Lower lobe of right lung (tissue), 2 donors: Measurements from ENCODE around the gene SRL. TPM values are rescaled to one million over a fixed set of nuclear protein-coding genes. Genes with fewer than 3 reads are reported as not detected.

ENCODE experiments used
- ATAC-seq, 2 donors: fragments of 200-7000 bp; cut with Tn5 transposase; one replicate each; pipeline ENCODE4 v1.9.1; 2020 to 2022; ENCODE audit warnings: mild to moderate bottlenecking in 2 of 2, moderate library complexity in 2 of 2
- DNase-seq: peaks from one replicate; pipeline ENCODE4 v3.0.0-alpha.2; 2020
- H3K27ac ChIP-seq: fragments of 200-600 bp; one replicate; pipeline ENCODE4 v1.8.0; 2022
- H3K27me3 ChIP-seq: fragments of 200-600 bp; one replicate; pipeline ENCODE4 v1.8.0; 2022; ENCODE audit warnings: low read depth
- H3K36me3 ChIP-seq: fragments of 200-600 bp; one replicate; pipeline ENCODE4 v1.8.0; 2022; ENCODE audit warnings: mild to moderate bottlenecking
- H3K4me1 ChIP-seq: fragments of 200-600 bp; one replicate; pipeline ENCODE4 v1.8.0; 2022
- H3K4me3 ChIP-seq: fragments of 200-600 bp; one replicate; pipeline ENCODE4 v1.8.0; 2022; ENCODE audit warnings: mild to moderate bottlenecking
- H3K9me3 ChIP-seq: fragments of 200-600 bp; one replicate; pipeline ENCODE4 v1.8.0; 2022
- CTCF ChIP-seq: fragments of 200-600 bp; IDR thresholded peaks from one replicate; pipeline ENCODE4 v1.8.0; 2022; ENCODE audit warnings: antibody characterized with exemption, mild to moderate bottlenecking
- intact Hi-C: fragments of 100-400 bp; cut with DNase I; formaldehyde crosslinking; loops from one replicate; pipeline ENCODE4 v1.11.0; 2022
- total RNA-seq: library from RNA; stranded (reverse); fragmentation: NEBNext Ultra II Directional; extraction: Animal tissue kit (Norgen Biotek cat#: 25700); gene quantifications from one replicate; pipeline ENCODE4 v1.2.1, GENCODE V29; 2021
- donor health status: DM: no; HTN: yes; CAD: no; lungs with severe emphysema.

Gene SRL
- total RNA-seq, 1 donor from 2014 or later = 1.4 TPM

- no peaks in the 10 kb centered on the region for H3K36me3 ChIP-seq
- TF ChIP-seq CTCF = no peak
- DNase-seq = no peak
- intact Hi-C loops = no loop called here
- no peak overlapping the region for H3K27ac ChIP-seq
- peaks cover 7% of the 10 kb centered on the region for H3K4me1 ChIP-seq
- H3K27me3 ChIP-seq = no peaks in the 10 kb centered on the region
- H3K9me3 ChIP-seq = no peaks in the 10 kb centered on the region
- H3K4me3 ChIP-seq = no peak overlapping the region
- ATAC-seq = no peak
Observed at GRCh38 chr16:4198816-4199215, 43.1 kb downstream of the SRL start.

GRCh38 chr16:4194661-4195060, 47.2 kb downstream of the SRL start:
- Histone ChIP-seq H3K27me3 (no peaks in the 10 kb centered on the region), H3K36me3 (no peaks in the 10 kb centered on the region), H3K9me3 (no peaks in the 10 kb centered on the region), H3K4me1 (no peaks in the 10 kb centered on the region), H3K27ac (no peak overlapping the region), H3K4me3 (no peak overlapping the region)
- TF ChIP-seq CTCF = no peak
- intact Hi-C loops = no loop called here
- no peak for DNase-seq
- peak; percentile 71 to 77 for ATAC-seq

GRCh38 chr16:4193920-4194319, 48.0 kb downstream of the SRL start:
- no peak for TF ChIP-seq CTCF
- H3K27ac ChIP-seq = no peak overlapping the region
- intact Hi-C loops = no loop called here

GRCh38 chr16:4192206-4192605, 49.7 kb downstream of the SRL start:
- intact Hi-C loops = no loop called here
- Histone ChIP-seq H3K27me3 (no peaks in the 10 kb centered on the region), H3K9me3 (no peaks in the 10 kb centered on the region), H3K4me1 (no peaks in the 10 kb centered on the region), H3K4me3 (no peak overlapping the region), H3K36me3 (no peaks in the 10 kb centered on the region), H3K27ac (no peak overlapping the region)
- ATAC-seq (no peak), DNase-seq (no peak)
- no peak for TF ChIP-seq CTCF

More at GRCh38 chr16:4193920-4194319, 48.0 kb downstream of the SRL start:
- Histone ChIP-seq H3K4me3 (no peak overlapping the region), H3K4me1 (no peaks in the 10 kb centered on the region), H3K36me3 (no peaks in the 10 kb centered on the region), H3K9me3 (no peaks in the 10 kb centered on the region), H3K27me3 (no peaks in the 10 kb centered on the region)
- no peak for ATAC-seq
- DNase-seq = no peak

- H3K4me3 ChIP-seq = no peak overlapping the region
- no peak for TF ChIP-seq CTCF
- ATAC-seq = no peak
- H3K4me1 ChIP-seq = no peaks in the 10 kb centered on the region
- no peaks in the 10 kb centered on the region for H3K27me3 ChIP-seq
- H3K27ac ChIP-seq = no peak overlapping the region
- DNase-seq = no peak
- no peaks in the 10 kb centered on the region for H3K36me3 ChIP-seq
- intact Hi-C loops = no loop called here
- H3K9me3 ChIP-seq = no peaks in the 10 kb centered on the region
Observed at GRCh38 chr16:4190712-4191333, 51.1 kb downstream of the SRL start.

GRCh38 chr16:4190086-4190485, 51.8 kb downstream of the SRL start:
- H3K27ac ChIP-seq = no peak overlapping the region
- no peak for ATAC-seq
- no peaks in the 10 kb centered on the region for H3K9me3 ChIP-seq
- intact Hi-C loops = no loop called here
- no peak for DNase-seq
- H3K27me3 ChIP-seq = no peaks in the 10 kb centered on the region
- H3K4me1 ChIP-seq = no peaks in the 10 kb centered on the region
- no peak overlapping the region for H3K4me3 ChIP-seq
- no peak for TF ChIP-seq CTCF
- H3K36me3 ChIP-seq = no peaks in the 10 kb centered on the region
